ENCODE measurements around the gene CFAP119.

Gene CFAP119

GRCh38 chr16:30722443-30722842 is 39.4 kb downstream of the CFAP119 start:
- H3K36me3 ChIP-seq (ENCODE audit: control insufficient read depth, insufficient read depth, low read length) = peaks cover 34% of the 10 kb centered on the region
- no peaks in the 10 kb centered on the region for H3K4me1 ChIP-seq (ENCODE audit: control insufficient read depth, insufficient read depth, low read length)
- H3K27me3 ChIP-seq (ENCODE audit: control insufficient read depth, insufficient read depth, low read length) = no peaks in the 10 kb centered on the region
- no peak overlapping the region for H3K9ac ChIP-seq (ENCODE audit: low read length)
- no peaks in the 10 kb centered on the region for H3K9me3 ChIP-seq (ENCODE audit: control insufficient read depth, low read length)
- no peak overlapping the region for H3K4me3 ChIP-seq (ENCODE audit: low read length)

GRCh38 chr16:30721606-30722005 is 40.3 kb downstream of the CFAP119 start:
- Histone ChIP-seq H3K36me3 (ENCODE audit: control insufficient read depth, insufficient read depth, low read length) (peaks cover 34% of the 10 kb centered on the region), H3K4me3 (ENCODE audit: low read length) (no peak overlapping the region), H3K9ac (ENCODE audit: low read length) (no peak overlapping the region), H3K27me3 (ENCODE audit: control insufficient read depth, insufficient read depth, low read length) (no peaks in the 10 kb centered on the region), H3K4me1 (ENCODE audit: control insufficient read depth, insufficient read depth, low read length) (no peaks in the 10 kb centered on the region), H3K9me3 (ENCODE audit: control insufficient read depth, low read length) (no peaks in the 10 kb centered on the region)

GRCh38 chr16:30721167-30721566 is 40.7 kb downstream of the CFAP119 start:
- H3K4me3 ChIP-seq (ENCODE audit: low read length) = no peak overlapping the region
- no peaks in the 10 kb centered on the region for H3K9me3 ChIP-seq (ENCODE audit: control insufficient read depth, low read length)
- H3K36me3 ChIP-seq (ENCODE audit: control insufficient read depth, insufficient read depth, low read length) = peaks cover 38% of the 10 kb centered on the region
- H3K9ac ChIP-seq (ENCODE audit: low read length) = no peak overlapping the region
- H3K27me3 ChIP-seq (ENCODE audit: control insufficient read depth, insufficient read depth, low read length) = no peaks in the 10 kb centered on the region
- H3K4me1 ChIP-seq (ENCODE audit: control insufficient read depth, insufficient read depth, low read length) = no peaks in the 10 kb centered on the region

- no peak overlapping the region for H3K4me3 ChIP-seq (ENCODE audit: low read length)
- H3K27me3 ChIP-seq (ENCODE audit: control insufficient read depth, insufficient read depth, low read length) = no peaks in the 10 kb centered on the region
- peaks cover 43% of the 10 kb centered on the region for H3K36me3 ChIP-seq (ENCODE audit: control insufficient read depth, insufficient read depth, low read length)
- no peaks in the 10 kb centered on the region for H3K4me1 ChIP-seq (ENCODE audit: control insufficient read depth, insufficient read depth, low read length)
- no peak overlapping the region for H3K9ac ChIP-seq (ENCODE audit: low read length)
- no peaks in the 10 kb centered on the region for H3K9me3 ChIP-seq (ENCODE audit: control insufficient read depth, low read length)
These were observed 41.2 kb downstream of the CFAP119 start for GRCh38 chr16:30720694-30721093.

GRCh38 chr16:30720086-30720485 is 41.8 kb downstream of the CFAP119 start:
- H3K36me3 ChIP-seq (ENCODE audit: control insufficient read depth, insufficient read depth, low read length) = peaks cover 45% of the 10 kb centered on the region
- H3K4me1 ChIP-seq (ENCODE audit: control insufficient read depth, insufficient read depth, low read length) = no peaks in the 10 kb centered on the region
- H3K9me3 ChIP-seq (ENCODE audit: control insufficient read depth, low read length) = no peaks in the 10 kb centered on the region
- H3K9ac ChIP-seq (ENCODE audit: low read length) = no peak overlapping the region
- no peak overlapping the region for H3K4me3 ChIP-seq (ENCODE audit: low read length)
- no peaks in the 10 kb centered on the region for H3K27me3 ChIP-seq (ENCODE audit: control insufficient read depth, insufficient read depth, low read length)

- Histone ChIP-seq H3K4me3 (ENCODE audit: low read length) (no peak overlapping the region), H3K9me3 (ENCODE audit: control insufficient read depth, low read length) (no peaks in the 10 kb centered on the region), H3K36me3 (ENCODE audit: control insufficient read depth, insufficient read depth, low read length) (peaks cover 44% of the 10 kb centered on the region), H3K9ac (ENCODE audit: low read length) (no peak overlapping the region), H3K4me1 (ENCODE audit: control insufficient read depth, insufficient read depth, low read length) (no peaks in the 10 kb centered on the region), H3K27me3 (ENCODE audit: control insufficient read depth, insufficient read depth, low read length) (no peaks in the 10 kb centered on the region)
These were observed 46.0 kb downstream of the CFAP119 start for GRCh38 chr16:30715750-30716445.

- no peaks in the 10 kb centered on the region for H3K27me3 ChIP-seq (ENCODE audit: control insufficient read depth, insufficient read depth, low read length)
- H3K9me3 ChIP-seq (ENCODE audit: control insufficient read depth, low read length) = no peaks in the 10 kb centered on the region
- peaks cover 56% of the 10 kb centered on the region for H3K36me3 ChIP-seq (ENCODE audit: control insufficient read depth, insufficient read depth, low read length)
- no peaks in the 10 kb centered on the region for H3K4me1 ChIP-seq (ENCODE audit: control insufficient read depth, insufficient read depth, low read length)
- no peak overlapping the region for H3K9ac ChIP-seq (ENCODE audit: low read length)
- no peak overlapping the region for H3K4me3 ChIP-seq (ENCODE audit: low read length)
These were observed 50.1 kb downstream of the CFAP119 start for GRCh38 chr16:30711712-30712111.

GRCh38 chr16:30710971-30711370 is 50.9 kb downstream of the CFAP119 start:
- Histone ChIP-seq H3K36me3 (ENCODE audit: control insufficient read depth, insufficient read depth, low read length) (peaks cover 58% of the 10 kb centered on the region), H3K9me3 (ENCODE audit: control insufficient read depth, low read length) (no peaks in the 10 kb centered on the region), H3K4me1 (ENCODE audit: control insufficient read depth, insufficient read depth, low read length) (no peaks in the 10 kb centered on the region), H3K4me3 (ENCODE audit: low read length) (no peak overlapping the region), H3K27me3 (ENCODE audit: control insufficient read depth, insufficient read depth, low read length) (no peaks in the 10 kb centered on the region), H3K9ac (ENCODE audit: low read length) (no peak overlapping the region)
